H1 (cell line): ENCODE results near the gene THAP11. TPM values are rescaled to one million over a fixed set of nuclear protein-coding genes. Genes with fewer than 3 reads are reported as not detected.

Experiments
- CTCF ChIA-PET: fragments of 300-600 bp; sonication (Branson Sonifier 250); formaldehyde crosslinking; loops from one replicate; lab custom pipeline; 2021; ENCODE audit not compliant: partially characterized antibody; lab: Charles Lee
- POLR2A ChIA-PET: fragments of 300-600 bp; sonication (Branson Sonifier 250); formaldehyde crosslinking; loops from one replicate; lab custom pipeline; 2021; ENCODE audit warnings: inconsistent platforms; ENCODE audit not compliant: partially characterized antibody; lab: Charles Lee
- DNase-seq, 2 experiments: peaks; one replicate each; pipeline versions ENCODE4 v3.0.0 to v3.0.0-alpha.2; 2010 to 2022; ENCODE audit warnings: low spot score in 2 of 2, low read depth in 1 of 2, mixed read lengths in 1 of 2
- FAIRE-seq: peaks from 2 replicates; lab custom pipeline; 2011; peaks lifted over from hg19 to GRCh38; lab: Jason Lieb, UNC
- H2AFZ ChIP-seq: 2 replicates; pipeline ENCODE4 v1.8.1; 2012; ENCODE audit warnings: low read length, inconsistent platforms
- H2AK5ac ChIP-seq: 2 replicates; pipeline ENCODE4 v1.6.1; 2013; ENCODE audit warnings: low read depth, low read length
- H2BK120ac ChIP-seq: replicated peaks from 2 replicates; pipeline ENCODE3; 2013; ENCODE audit warnings: low read depth, low read length, inconsistent platforms
- H2BK12ac ChIP-seq: 2 replicates; pipeline ENCODE4 v1.6.1; 2013; ENCODE audit warnings: low read depth, low read length
- H2BK15ac ChIP-seq: 2 replicates; pipeline ENCODE4 v1.6.1; 2013; ENCODE audit warnings: low read length
- H2BK20ac ChIP-seq: 2 replicates; pipeline ENCODE4 v1.6.1; 2013; ENCODE audit warnings: low read length
- H2BK5ac ChIP-seq: 2 replicates; pipeline ENCODE4 v1.6.1; 2013; ENCODE audit warnings: low read depth, low read length
- H3K14ac ChIP-seq: 2 replicates; pipeline ENCODE4 v1.6.1; 2013; ENCODE audit warnings: inconsistent platforms; ENCODE audit not compliant: insufficient read length
- H3K18ac ChIP-seq: 2 replicates; pipeline ENCODE4 v1.6.1; 2013; ENCODE audit warnings: low read length; ENCODE audit errors: extremely low read depth
- H3K23ac ChIP-seq: 2 replicates; pipeline ENCODE4 v1.6.1; 2013; ENCODE audit warnings: inconsistent platforms; ENCODE audit not compliant: insufficient read length
- H3K23me2 ChIP-seq: 2 replicates; pipeline ENCODE4 v1.6.1; 2013; ENCODE audit warnings: low read depth, low read length
- H3K27ac ChIP-seq: 2 replicates; pipeline ENCODE4 v1.6.1; 2011; ENCODE audit warnings: low read depth, low read length, inconsistent platforms
- H3K27me3 ChIP-seq, 4 experiments: replicated peaks in 1 of 4; 1 replicate in 1 of 4; 2 replicates in 3 of 4; pipeline versions ENCODE4 v1.6.1 to v1.8.1; 2011 to 2013; ENCODE audit warnings: low read length in 3 of 4, mild to moderate bottlenecking in 3 of 4, inconsistent platforms in 2 of 4, mixed read lengths in 2 of 4, moderate library complexity in 1 of 4; ENCODE audit not compliant: control insufficient read depth in 3 of 4, insufficient read depth in 3 of 4; ENCODE audit errors: extremely low read depth in 1 of 4
- H3K36me3 ChIP-seq, 4 experiments: 2 replicates each; pipeline versions ENCODE4 v1.6.1 to v1.8.1; 2011 to 2013; ENCODE audit warnings: mild to moderate bottlenecking in 4 of 4, low read length in 3 of 4, moderate library complexity in 2 of 4, control low read depth in 1 of 4, inconsistent platforms in 1 of 4; ENCODE audit not compliant: insufficient read depth in 4 of 4, control insufficient read depth in 2 of 4
- H3K4ac ChIP-seq: replicated peaks from 2 replicates; pipeline ENCODE3; 2013; ENCODE audit warnings: low read length, low read depth, mixed read lengths, inconsistent platforms; ENCODE audit not compliant: insufficient read length
- H3K4me1 ChIP-seq, 4 experiments: replicated peaks in 1 of 4; 1 replicate in 1 of 4; 2 replicates in 3 of 4; pipeline versions ENCODE4 v1.6.1 to v1.8.1; 2011 to 2013; ENCODE audit warnings: low read length in 3 of 4, inconsistent platforms in 2 of 4, mixed read lengths in 1 of 4; ENCODE audit not compliant: insufficient read depth in 4 of 4, control insufficient read depth in 3 of 4
- H3K4me2 ChIP-seq, 2 experiments: 2 replicates each; pipeline versions ENCODE4 v1.6.1 to v1.8.1; 2011 to 2013; ENCODE audit warnings: low read depth in 2 of 2, low read length in 2 of 2, control low read depth in 1 of 2, inconsistent platforms in 1 of 2, mild to moderate bottlenecking in 1 of 2; ENCODE audit not compliant: insufficient read depth in 1 of 2
- H3K4me3 ChIP-seq, 4 experiments: fragments of 200-600, 300-600 bp in 1 of 4; sonication (generic), shearing (Covaris generic), sonication (Bioruptor Twin) in 1 of 4; 2 replicates each; pipeline versions ENCODE4 v1.5.1 to v1.8.1; 2011 to 2016; ENCODE audit warnings: low read length in 4 of 4, low read depth in 3 of 4, control low read depth in 2 of 4, inconsistent platforms in 2 of 4, mild to moderate bottlenecking in 2 of 4, mixed read lengths in 1 of 4, moderate library complexity in 1 of 4; ENCODE audit not compliant: insufficient read depth in 2 of 4; ENCODE audit errors: extremely low read depth in 1 of 4
- H3K56ac ChIP-seq: replicated peaks from 2 replicates; pipeline ENCODE3; 2013; ENCODE audit warnings: low read depth, mild to moderate bottlenecking, mixed read lengths, low read length, inconsistent platforms; ENCODE audit not compliant: insufficient read length
- H3K79me1 ChIP-seq: 2 replicates; pipeline ENCODE4 v1.6.1; 2013; ENCODE audit warnings: low read depth, low read length, control low read depth
- H3K79me2 ChIP-seq, 2 experiments: 2 replicates each; pipeline versions ENCODE4 v1.6.1 to v1.8.1; 2012 to 2013; ENCODE audit warnings: low read length in 2 of 2, mild to moderate bottlenecking in 2 of 2, inconsistent platforms in 1 of 2; ENCODE audit not compliant: insufficient read depth in 2 of 2, control insufficient read depth in 1 of 2
- H3K9ac ChIP-seq, 4 experiments: replicated peaks in 1 of 4; 1 replicate in 1 of 4; 2 replicates in 3 of 4; pipeline versions ENCODE4 v1.6.1 to v1.8.1; 2011 to 2013; ENCODE audit warnings: low read depth in 3 of 4, low read length in 3 of 4, control low read depth in 2 of 4, mild to moderate bottlenecking in 2 of 4, moderate library complexity in 2 of 4, inconsistent platforms in 1 of 4; ENCODE audit errors: extremely low read depth in 1 of 4
- H3K9me3 ChIP-seq, 2 experiments: 2 replicates each; pipeline versions ENCODE4 v1.6.1 to v1.8.1; 2012 to 2013; ENCODE audit warnings: mild to moderate bottlenecking in 2 of 2, moderate library complexity in 2 of 2, control low read depth in 1 of 2, inconsistent platforms in 1 of 2, low read depth in 1 of 2, low read length in 1 of 2, mixed read lengths in 1 of 2; ENCODE audit not compliant: insufficient read depth in 2 of 2
- H4K20me1 ChIP-seq, 2 experiments: replicated peaks in 1 of 2; 2 replicates each; pipeline versions ENCODE3 to v1.8.1; 2011 to 2013; ENCODE audit warnings: inconsistent platforms in 2 of 2, low read length in 2 of 2, mild to moderate bottlenecking in 1 of 2; ENCODE audit not compliant: insufficient read depth in 2 of 2, control insufficient read depth in 1 of 2
- H4K5ac ChIP-seq: 2 replicates; pipeline ENCODE4 v1.6.1; 2013; ENCODE audit warnings: low read length, low read depth, mixed read lengths, inconsistent platforms; ENCODE audit not compliant: insufficient read length
- H4K8ac ChIP-seq: 2 replicates; pipeline ENCODE4 v1.8.0; 2013; ENCODE audit warnings: mild to moderate bottlenecking, moderate library complexity, low read length, inconsistent platforms; ENCODE audit not compliant: insufficient read depth; ENCODE audit errors: extremely low read depth
- H4K91ac ChIP-seq: replicated peaks from 2 replicates; pipeline ENCODE3; 2013; ENCODE audit warnings: low read length, mixed read lengths, inconsistent platforms; ENCODE audit not compliant: insufficient read length
- FOSL1 ChIP-seq: IDR thresholded peaks from 2 replicates; pipeline ENCODE4 v1.6.1; 2011; ENCODE audit warnings: mild to moderate bottlenecking, low read depth, low read length, moderate library complexity; ENCODE audit not compliant: insufficient read depth
- JUN ChIP-seq: IDR thresholded peaks from 2 replicates; pipeline ENCODE4 v1.6.1; 2011; ENCODE audit warnings: low read depth, mild to moderate bottlenecking, improper control_type of control experiment, low read length
- WGBS, 2 experiments: shearing (Covaris generic) in 1 of 2; methylation state at CpG; one replicate each; pipeline versions ENCODE4 v1.1.6 to v1.1.7; 2013 to 2015; ENCODE audit warnings: low lambda C conversion rate in 2 of 2, mixed read lengths in 2 of 2, inconsistent platforms in 1 of 2, low coverage in 1 of 2, missing lambda C conversion rate in 1 of 2; ENCODE audit not compliant: insufficient replicate concordance in 2 of 2, insufficient coverage in 1 of 2, insufficient read length in 1 of 2; ENCODE audit errors: extremely low coverage in 1 of 2, missing lambda C conversion rate in 1 of 2; 5-methylcytosine and 5-hydroxymethylcytosine counted together
- polyA plus RNA-seq, 7 experiments: library from polyadenylated mRNA; depleted of rRNA in 3 of 7; stranded (reverse) in 5 of 7; unstranded in 2 of 7; fragments of >200 nt in 5 of 7; fragments of 200-250 nt in 2 of 7; gene quantifications; 1 replicate in 5 of 7; 2 replicates in 1 of 7; 4 replicates in 1 of 7; pipeline versions ENCODE4 v1.2.1 to v1.2.3, GENCODE V29; 2011 to 2013; ENCODE audit warnings: missing spikeins in 2 of 7, mixed read lengths in 2 of 7
- total RNA-seq: library from RNA; stranded (reverse); fragmentation: NEBNext Ultra II Directional; extraction: Animal tissue kit (Norgen Biotek cat#: 25700); gene quantifications from 2 replicates; pipeline ENCODE4 v1.2.1, GENCODE V29; 2021
- TF ChIP-seq, protein P1 (sequence below): IDR thresholded peaks from 2 replicates; pipeline ENCODE4 v1.6.1; 2012; ENCODE audit warnings: inconsistent platforms

Gene THAP11
- total and polyA plus RNA-seq, 2 of the 8 experiments (the other 6 are each of a cell fraction or from before 2014, with no cell fraction given): 50.8 to 54.8 TPM

DNA sequence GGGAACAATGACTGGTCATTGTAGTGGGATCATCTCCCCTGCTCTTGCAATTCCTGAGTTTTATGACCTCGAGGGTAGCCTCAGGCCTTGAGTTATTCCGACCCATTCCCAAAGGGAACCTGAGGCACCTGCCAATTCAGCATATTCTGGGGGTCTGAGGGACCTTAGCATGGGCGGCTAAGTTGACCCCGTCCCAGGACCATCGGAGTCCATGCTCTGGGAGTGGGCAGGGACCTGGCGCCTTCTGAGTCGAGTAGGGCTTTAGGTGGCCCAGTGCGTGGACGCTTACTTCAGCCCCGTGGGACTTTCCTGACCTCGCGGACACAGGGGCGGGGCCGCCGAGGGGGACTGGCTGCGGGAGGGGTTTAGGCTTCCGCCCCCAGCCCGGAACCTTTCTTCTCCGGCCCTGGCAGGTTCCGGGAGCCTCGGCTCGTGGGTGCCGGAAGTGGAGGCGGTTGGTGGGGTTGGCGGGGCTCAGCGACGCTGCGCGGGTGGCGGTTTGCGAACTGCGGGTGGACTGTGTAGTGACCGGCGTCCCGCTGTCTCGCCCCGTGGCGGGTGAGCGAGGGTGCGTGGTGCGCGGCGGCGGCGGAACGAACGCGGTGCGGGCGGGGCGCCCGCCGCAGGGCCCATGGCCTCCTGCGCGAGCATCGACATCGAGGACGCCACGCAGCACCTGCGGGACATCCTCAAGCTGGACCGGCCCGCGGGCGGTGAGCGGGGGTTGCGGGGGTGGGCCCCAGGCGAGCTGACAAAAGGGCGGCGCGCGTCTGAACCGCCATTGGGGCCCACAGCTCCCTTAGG, 30.7 kb downstream of the THAP11 start, which contains the start of gene EDC4:
TSS of gene EDC4 (plus strand) at position 422 of the 804 bp plus-strand sequence. CDS start at position 632, 210 bp downstream.
- Histone ChIP-seq H3K56ac (no peak within 1 kb of the TSS), H4K91ac (peak within 1 kb of the TSS; percentile 41), H3K9me3 (no peaks in the 10 kb centered on the region), H4K20me1 (peaks cover 7 to 12% of the 10 kb centered on the region in 2 experiments), H3K4ac (no peak within 1 kb of the TSS), H3K79me2 (peaks cover 3 to 30% of the 10 kb centered on the region in 2 experiments; a peak in 3 of 4 replicates), H2BK120ac (no peak within 1 kb of the TSS), H3K9ac (peak within 1 kb of the TSS; percentile 74 to 99 (median 82)), H3K14ac (no peak within 1 kb of the TSS), H2BK5ac (peak within 1 kb of the TSS; percentile 81), H3K4me1 (peaks cover 0 to 7% (median 3%) of the 10 kb centered on the region in 4 experiments; a peak in 3 of 7 replicates), H2BK15ac (0 out of 2 replicates have a peak within 1 kb of the TSS, but pooled peaks have one; percentile 61), H3K23me2 (peaks cover 2% of the 10 kb centered on the region; the same call in 1 of the 2 replicates), H3K4me2 (peak within 1 kb of the TSS; percentile 89 to 95), H3K36me3 (peaks cover 7 to 44% (median 27%) of the 10 kb centered on the region in 4 experiments), H3K27me3 (no peaks in the 10 kb centered on the region), H4K8ac (peak within 1 kb of the TSS; percentile 84), H2AK5ac (no peak within 1 kb of the TSS; the same call in 1 of the 2 replicates), H3K18ac (no peak within 1 kb of the TSS; the same call in 1 of the 2 replicates), H3K27ac (peak within 1 kb of the TSS; percentile 53), H2AFZ (peak within 1 kb of the TSS; percentile 54), H4K5ac (peak within 1 kb of the TSS; percentile 28), H3K23ac (no peak within 1 kb of the TSS), H2BK20ac (no peak within 1 kb of the TSS), H3K4me3 (peak within 1 kb of the TSS; percentile 85 to 97 (median 93)), H3K79me1 (peaks cover 13% of the 10 kb centered on the region), H2BK12ac (peak within 1 kb of the TSS; percentile 29; the same call in 1 of the 2 replicates)
- FAIRE-seq (no peak), DNase-seq (peak in 1 of 2 experiments; percentile 92)
- POLR2A ChIA-PET: interaction anchor here (0.6 to 2.7 kb wide), 18 partner anchors 9 to 115 kb away, joined by 3 to 19 read pairs (median 4); partner anchors contain the start of genes CENPT, NRN1L, NUTF2 and PSKH1
- WGBS, 2 experiments: 6% methylated on average over 65 of the region's 72 CpGs; no CpG with 5 or more reads in 1 of the 2 experiments
- CTCF ChIA-PET: interaction anchor here (0.6 to 21.8 kb wide), 8 partner anchors 10 to 200 kb away, joined by 3 to 623 read pairs (median 4); partner anchors contain the start of genes CTRL, LCAT, NRN1L and PSMB10
- TF ChIP-seq, protein P1, sequence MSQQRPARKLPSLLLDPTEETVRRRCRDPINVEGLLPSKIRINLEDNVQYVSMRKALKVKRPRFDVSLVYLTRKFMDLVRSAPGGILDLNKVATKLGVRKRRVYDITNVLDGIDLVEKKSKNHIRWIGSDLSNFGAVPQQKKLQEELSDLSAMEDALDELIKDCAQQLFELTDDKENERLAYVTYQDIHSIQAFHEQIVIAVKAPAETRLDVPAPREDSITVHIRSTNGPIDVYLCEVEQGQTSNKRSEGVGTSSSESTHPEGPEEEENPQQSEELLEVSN: no peak
- TF ChIP-seq FOSL1: no peak
- 0 out of 2 replicates have a peak, but pooled peaks have one; percentile 28 for TF ChIP-seq JUN
